Measurements from ENCODE around the gene LRRN4CL.
A peak's percentile ranks its signal among the peaks of the same experiment; 100 is the strongest.
"Not testable (repeated sequence)": the region's sequence is repeated elsewhere in the genome, so short reads cannot be mapped to it uniquely, and the experiment has no call there.

The LRRN4CL gene

GRCh38 chr11:62702246-62702645, 12.9 kb upstream of the LRRN4CL start:
- H3K9me3 Mint-ChIP-seq: no peaks in the 10 kb centered on the region
- H3K4me3 Mint-ChIP-seq: no peak overlapping the region
- TF ChIP-seq CTCF (IDR thresholded peaks at IDR 0.05): no peak
- no peak for DNase-seq
- peak overlapping the region; percentile 19 for H3K27ac Mint-ChIP-seq
- H3K36me3 Mint-ChIP-seq (ENCODE audit: low read depth): peaks cover 32% of the 10 kb centered on the region
- peaks cover 19% of the 10 kb centered on the region for H3K4me1 Mint-ChIP-seq
- H3K27me3 Mint-ChIP-seq (ENCODE audit: low read depth, poor library complexity): peaks cover 2% of the 10 kb centered on the region

- peak overlapping the region; percentile 80 for H3K27ac Mint-ChIP-seq
- no peak overlapping the region for H3K4me3 Mint-ChIP-seq
- peak; percentile 71 for TF ChIP-seq CTCF (IDR thresholded peaks at IDR 0.05)
- peaks cover 2% of the 10 kb centered on the region for H3K27me3 Mint-ChIP-seq (ENCODE audit: low read depth, poor library complexity)
- H3K36me3 Mint-ChIP-seq (ENCODE audit: low read depth): peaks cover 39% of the 10 kb centered on the region
- H3K9me3 Mint-ChIP-seq: no peaks in the 10 kb centered on the region
- peaks cover 14% of the 10 kb centered on the region for H3K4me1 Mint-ChIP-seq
- DNase-seq: peak; percentile 80
Measured at GRCh38 chr11:62694455-62695167, 5.3 kb upstream of the LRRN4CL start.

- H3K4me3 Mint-ChIP-seq; H3K27me3 Mint-ChIP-seq (ENCODE audit: low read depth, poor library complexity); H3K9me3 Mint-ChIP-seq; H3K27ac Mint-ChIP-seq; DNase-seq: not testable (repeated sequence)
- Mint-ChIP-seq H3K36me3 (ENCODE audit: low read depth) (peaks cover 37% of the 10 kb centered on the region), H3K4me1 (peaks cover 24% of the 10 kb centered on the region)
Measured at GRCh38 chr11:62693624-62694023, 4.3 kb upstream of the LRRN4CL start.

GRCh38 chr11:62688491-62688890, 839 bp downstream of the LRRN4CL start:
- H3K4me3 Mint-ChIP-seq: peak overlapping the region; percentile 26
- no peaks in the 10 kb centered on the region for H3K9me3 Mint-ChIP-seq
- no peak for DNase-seq
- H3K27me3 Mint-ChIP-seq (ENCODE audit: low read depth, poor library complexity): no peaks in the 10 kb centered on the region
- peaks cover 18% of the 10 kb centered on the region for H3K36me3 Mint-ChIP-seq (ENCODE audit: low read depth)
- peak overlapping the region; percentile 92 for H3K27ac Mint-ChIP-seq
- H3K4me1 Mint-ChIP-seq: peaks cover 22% of the 10 kb centered on the region
- TF ChIP-seq CTCF (IDR thresholded peaks at IDR 0.05): no peak

- no peak overlapping the region for H3K27ac Mint-ChIP-seq
- no peaks in the 10 kb centered on the region for H3K27me3 Mint-ChIP-seq (ENCODE audit: low read depth, poor library complexity)
- DNase-seq: no peak
- peaks cover 22% of the 10 kb centered on the region for H3K4me1 Mint-ChIP-seq
- TF ChIP-seq CTCF (IDR thresholded peaks at IDR 0.05): no peak
- no peaks in the 10 kb centered on the region for H3K9me3 Mint-ChIP-seq
- no peak overlapping the region for H3K4me3 Mint-ChIP-seq
- peaks cover 15% of the 10 kb centered on the region for H3K36me3 Mint-ChIP-seq (ENCODE audit: low read depth)
Measured at GRCh38 chr11:62687508-62688396, 1.6 kb downstream of the LRRN4CL start.

- Mint-ChIP-seq H3K27ac (no peak overlapping the region), H3K9me3 (no peaks in the 10 kb centered on the region), H3K36me3 (ENCODE audit: low read depth) (peaks cover 6% of the 10 kb centered on the region), H3K4me1 (peaks cover 28% of the 10 kb centered on the region), H3K27me3 (ENCODE audit: low read depth, poor library complexity) (no peaks in the 10 kb centered on the region), H3K4me3 (no peak overlapping the region)
- DNase-seq: no peak
- TF ChIP-seq CTCF (IDR thresholded peaks at IDR 0.05): no peak
Measured at GRCh38 chr11:62682518-62682917, 6.8 kb downstream of the LRRN4CL start.
